Astrocyte (in vitro differentiated cells and primary cell): ENCODE data around the gene PIGT.

Source experiments
- CTCF ChIP-seq: IDR thresholded peaks from 2 replicates; pipeline ENCODE4 v1.5.1; 2011; ENCODE audit warnings: low read depth, mild to moderate bottlenecking, inconsistent platforms, low read length, moderate library complexity; ENCODE audit not compliant: insufficient read depth
- EZH2 ChIP-seq: IDR thresholded peaks from 2 replicates; pipeline ENCODE4 v1.6.1; 2012; ENCODE audit warnings: mild to moderate bottlenecking, low read length, inconsistent platforms; ENCODE audit not compliant: insufficient read depth

DNA sequence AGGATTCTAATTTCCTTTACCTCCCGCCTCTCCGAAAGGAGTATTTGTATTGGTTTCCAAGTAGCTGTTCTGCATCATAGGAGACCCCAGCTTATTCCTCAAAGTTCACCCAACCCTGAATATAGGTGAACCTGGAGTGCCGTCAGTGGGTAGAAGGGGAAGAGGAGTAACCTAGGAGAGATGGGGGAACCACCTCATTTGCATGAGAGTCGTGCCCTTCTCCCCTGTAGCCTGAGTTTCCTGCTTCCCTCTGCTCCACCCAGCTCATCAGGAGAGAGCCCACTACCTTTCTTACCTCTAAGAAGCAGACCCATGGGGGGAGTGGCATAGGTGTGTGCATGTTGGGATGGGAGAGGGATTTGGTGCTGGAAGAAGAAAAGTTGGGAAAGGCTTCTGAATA, 36.3 kb downstream of the PIGT start:
- no peak for TF ChIP-seq CTCF
- TF ChIP-seq EZH2, result no peak
